ENCODE measurements around the gene HDLBP. TPM values are rescaled to one million over a fixed set of nuclear protein-coding genes. Genes with fewer than 3 reads are reported as not detected.

HDLBP gene
- total and polyA plus RNA-seq, 2 of the 4 experiments (the other 2 are of a cell fraction) = 648 to 1,165 TPM

DNA sequence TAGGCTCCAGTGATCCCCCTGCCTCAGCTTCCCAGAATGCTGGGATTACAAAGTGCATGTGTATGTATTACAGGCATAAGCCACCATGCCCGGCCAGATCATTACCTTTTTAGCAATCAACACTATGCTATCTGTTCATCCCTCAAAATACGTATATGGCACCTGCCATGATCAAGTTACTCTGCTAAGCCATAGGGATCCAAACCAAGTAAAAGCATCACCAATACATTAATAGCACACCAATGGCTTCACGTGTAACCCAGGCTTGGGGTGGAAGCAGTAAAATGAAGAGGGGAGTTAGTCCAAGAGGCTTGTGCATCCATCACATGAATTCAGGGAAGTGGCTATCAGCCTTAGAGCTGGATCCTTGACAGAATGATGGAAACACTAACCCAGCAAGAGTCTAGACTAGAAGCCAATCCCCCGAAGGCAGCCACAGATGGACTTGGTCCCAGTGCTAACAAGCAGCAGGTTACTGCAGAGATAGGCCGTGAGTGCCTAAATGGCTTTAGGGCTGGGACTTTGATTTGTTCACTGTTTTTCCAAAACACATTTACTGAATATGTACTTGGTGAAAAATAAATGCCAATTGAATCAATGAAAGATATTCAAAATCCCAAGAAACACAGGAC, 11.3 kb downstream of the HDLBP start:
- Histone ChIP-seq H2BK120ac (ENCODE audit: low read depth, low read length) (no peak overlapping the region), H3K27me3 (ENCODE audit: control insufficient read depth, insufficient read depth, low read length) (no peaks in the 10 kb centered on the region), H3K4ac (ENCODE audit: low read depth, low read length) (no peak overlapping the region), H3K4me1 (ENCODE audit: control insufficient read depth, insufficient read depth, low read length) (0 out of 2 replicates have a peak, but pooled peaks cover 7% of the 10 kb centered on the region), H3K36me3 (ENCODE audit: control insufficient read depth, insufficient read depth, low read length) (peaks cover 5% of the 10 kb centered on the region; the same call in 1 of the 2 replicates), H3K4me2 (ENCODE audit: low read depth, low read length) (no peak overlapping the region), H4K20me1 (ENCODE audit: insufficient read depth, low read length) (peaks cover 80% of the 10 kb centered on the region), H4K5ac (ENCODE audit: low read depth, low read length) (no peak overlapping the region), H3K9ac (ENCODE audit: low read depth, low read length) (no peak overlapping the region), H3K79me1 (ENCODE audit: low read depth in 1 of 2, low read length in 2 of 2) (peaks cover 16 to 69% of the 10 kb centered on the region in 2 experiments; a peak in 3 of 4 replicates), H3K56ac (ENCODE audit: extremely low read depth, insufficient read depth, low read length) (no peak overlapping the region), H3K18ac (ENCODE audit: low read depth, low read length) (no peak overlapping the region), H3K4me3 (ENCODE audit: insufficient read depth, low read depth, low read length) (no peak overlapping the region), H2AK9ac (replicated peaks; ENCODE audit: low read depth, low read length, poor library complexity) (no peak overlapping the region), H2BK15ac (ENCODE audit: low read depth, low read length) (no peak overlapping the region), H3K9me3 (ENCODE audit: control insufficient read depth, insufficient read depth, low read length) (no peaks in the 10 kb centered on the region), H2BK5ac (ENCODE audit: low read depth, low read length, poor library complexity, severe bottlenecking) (no peak overlapping the region), H3K9me1 (ENCODE audit: insufficient read depth, low read length) (peaks cover 34% of the 10 kb centered on the region), H3K14ac (replicated peaks; ENCODE audit: low read depth, low read length) (no peak overlapping the region), H2AFZ (replicated peaks; ENCODE audit: low read length, poor library complexity) (no peak overlapping the region), H3K23ac (ENCODE audit: low read depth, low read length) (0 out of 2 replicates have a peak overlapping the region, but pooled peaks have one; percentile 12), H4K91ac (ENCODE audit: insufficient read depth, low read depth, low read length) (no peak overlapping the region), H3K27ac (ENCODE audit: insufficient read depth, low read length) (no peak overlapping the region), H2AK5ac (ENCODE audit: low read depth, low read length) (no peak overlapping the region), H2BK20ac (ENCODE audit: low read depth, low read length) (no peak overlapping the region), H4K8ac (ENCODE audit: low read depth in 2 of 2, low read length in 2 of 2) (no peak overlapping the region)
- CTCF ChIA-PET = no interaction called here
- DNase-seq = no peak
- in situ Hi-C loops (cut with MboI; ENCODE audit: low sequenced_read_pairs) = no loop called here
- intact Hi-C loops (cut with micrococcal nuclease) = no loop called here
- no peak for ATAC-seq (ENCODE audit: low read depth)
- no TSS peak for BruUV-seq (replicated peaks)
- WGBS, 2 experiments (ENCODE audit: extremely low coverage in 2 of 2, insufficient read length in 1 of 2) = 100% methylated on average over 1 of the region's 5 CpGs; no CpG with 5 or more reads in 1 of the 2 experiments
- dilution Hi-C loops (cut with HindIII; ENCODE audit: low sequenced_read_pairs, unreplicated experiment) = no loop called here
- no peak for TF ChIP-seq CEBPB (IDR thresholded peaks at IDR 0.05; ENCODE audit: low read depth, low read length)
- TF ChIP-seq CHD1 (IDR thresholded peaks at IDR 0.05; ENCODE audit: low read depth, low read length) = no peak
- no peak for TF ChIP-seq SMC3 (IDR thresholded peaks at IDR 0.05; ENCODE audit: low read depth, low read length)
- no peak for TF ChIP-seq NFE2L2 (IDR thresholded peaks at IDR 0.05; ENCODE audit: low read depth, low read length)
- TF ChIP-seq RCOR1 (IDR thresholded peaks at IDR 0.05; ENCODE audit: insufficient replicate concordance, low read length) = no peak
- TF ChIP-seq RFX5 (IDR thresholded peaks at IDR 0.05; ENCODE audit: low read depth, low read length) = no peak
- no peak for TF ChIP-seq FOS (IDR thresholded peaks at IDR 0.05; ENCODE audit: low read depth, low read length)
- TF ChIP-seq, protein P1, sequence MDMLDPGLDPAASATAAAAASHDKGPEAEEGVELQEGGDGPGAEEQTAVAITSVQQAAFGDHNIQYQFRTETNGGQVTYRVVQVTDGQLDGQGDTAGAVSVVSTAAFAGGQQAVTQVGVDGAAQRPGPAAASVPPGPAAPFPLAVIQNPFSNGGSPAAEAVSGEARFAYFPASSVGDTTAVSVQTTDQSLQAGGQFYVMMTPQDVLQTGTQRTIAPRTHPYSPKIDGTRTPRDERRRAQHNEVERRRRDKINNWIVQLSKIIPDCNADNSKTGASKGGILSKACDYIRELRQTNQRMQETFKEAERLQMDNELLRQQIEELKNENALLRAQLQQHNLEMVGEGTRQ (IDR thresholded peaks at IDR 0.05; ENCODE audit: low read depth, low read length) = no peak
- no peak for TF ChIP-seq POLR2A (IDR thresholded peaks at IDR 0.05; ENCODE audit: low read depth, low read length)
- no peak for TF ChIP-seq MXI1 (IDR thresholded peaks at IDR 0.05; ENCODE audit: borderline replicate concordance, low read depth, low read length)
- TF ChIP-seq, protein P2, sequence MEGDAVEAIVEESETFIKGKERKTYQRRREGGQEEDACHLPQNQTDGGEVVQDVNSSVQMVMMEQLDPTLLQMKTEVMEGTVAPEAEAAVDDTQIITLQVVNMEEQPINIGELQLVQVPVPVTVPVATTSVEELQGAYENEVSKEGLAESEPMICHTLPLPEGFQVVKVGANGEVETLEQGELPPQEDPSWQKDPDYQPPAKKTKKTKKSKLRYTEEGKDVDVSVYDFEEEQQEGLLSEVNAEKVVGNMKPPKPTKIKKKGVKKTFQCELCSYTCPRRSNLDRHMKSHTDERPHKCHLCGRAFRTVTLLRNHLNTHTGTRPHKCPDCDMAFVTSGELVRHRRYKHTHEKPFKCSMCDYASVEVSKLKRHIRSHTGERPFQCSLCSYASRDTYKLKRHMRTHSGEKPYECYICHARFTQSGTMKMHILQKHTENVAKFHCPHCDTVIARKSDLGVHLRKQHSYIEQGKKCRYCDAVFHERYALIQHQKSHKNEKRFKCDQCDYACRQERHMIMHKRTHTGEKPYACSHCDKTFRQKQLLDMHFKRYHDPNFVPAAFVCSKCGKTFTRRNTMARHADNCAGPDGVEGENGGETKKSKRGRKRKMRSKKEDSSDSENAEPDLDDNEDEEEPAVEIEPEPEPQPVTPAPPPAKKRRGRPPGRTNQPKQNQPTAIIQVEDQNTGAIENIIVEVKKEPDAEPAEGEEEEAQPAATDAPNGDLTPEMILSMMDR (conservative IDR thresholded peaks at IDR 0.05; ENCODE audit: low read depth, low read length) = no peak
- no peak for TF ChIP-seq BHLHE40 (IDR thresholded peaks at IDR 0.05; ENCODE audit: low read depth, low read length)
- TF ChIP-seq MAFK (IDR thresholded peaks at IDR 0.05; ENCODE audit: low read depth, low read length) = no peak
- TF ChIP-seq, protein P3, sequence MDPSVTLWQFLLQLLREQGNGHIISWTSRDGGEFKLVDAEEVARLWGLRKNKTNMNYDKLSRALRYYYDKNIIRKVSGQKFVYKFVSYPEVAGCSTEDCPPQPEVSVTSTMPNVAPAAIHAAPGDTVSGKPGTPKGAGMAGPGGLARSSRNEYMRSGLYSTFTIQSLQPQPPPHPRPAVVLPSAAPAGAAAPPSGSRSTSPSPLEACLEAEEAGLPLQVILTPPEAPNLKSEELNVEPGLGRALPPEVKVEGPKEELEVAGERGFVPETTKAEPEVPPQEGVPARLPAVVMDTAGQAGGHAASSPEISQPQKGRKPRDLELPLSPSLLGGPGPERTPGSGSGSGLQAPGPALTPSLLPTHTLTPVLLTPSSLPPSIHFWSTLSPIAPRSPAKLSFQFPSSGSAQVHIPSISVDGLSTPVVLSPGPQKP (IDR thresholded peaks at IDR 0.05; ENCODE audit: borderline replicate concordance, low read depth, low read length) = no peak
- no peak for TF ChIP-seq RAD21 (IDR thresholded peaks at IDR 0.05; ENCODE audit: low read length)
- TF ChIP-seq MAZ (IDR thresholded peaks at IDR 0.05; ENCODE audit: borderline replicate concordance, low read depth, low read length) = no peak
- POLR2A ChIA-PET (ENCODE audit: unreplicated experiment) = interaction anchor here (0.6 kb wide), 1 partner anchor 15 kb away, joined by 8 read pairs; no protein-coding TSS in a partner anchor
